HT1080 (cell line): ENCODE data around the gene MAGI2. TPM values are rescaled to one million over a fixed set of nuclear protein-coding genes. Genes with fewer than 3 reads are reported as not detected.
A peak's percentile ranks its signal among the peaks of the same experiment; 100 is the strongest.

ENCODE experiments used
- DNase-seq: peaks from one replicate; pipeline ENCODE4 v3.0.0-alpha.2; 2015; ENCODE audit warnings: low read depth
- total RNA-seq: library from RNA; depleted of rRNA; stranded (reverse); fragments of >200 nt; shearing (Covaris generic); gene quantifications from 2 replicates; pipeline ENCODE4 v1.2.3, GENCODE V29; 2014

The MAGI2 gene
- total RNA-seq, 1 experiment from 2014 or later, result 0.39 TPM

- no peak for DNase-seq
Measured at GRCh38 chr7:79381921-79382320, 71.5 kb downstream of the MAGI2 start.

- no peak for DNase-seq
Measured at GRCh38 chr7:79377097-79377496, 76.4 kb downstream of the MAGI2 start.

- no peak for DNase-seq
Measured at GRCh38 chr7:79376299-79377025, 77.0 kb downstream of the MAGI2 start.

GRCh38 chr7:79361214-79361613 lies 92.3 kb downstream of the MAGI2 start:
- DNase-seq, result peak; percentile 11

- DNase-seq, result no peak
Measured at GRCh38 chr7:79359827-79360226, 93.6 kb downstream of the MAGI2 start.

- no peak for DNase-seq
Measured at GRCh38 chr7:79357101-79357500, 96.4 kb downstream of the MAGI2 start.

- no peak for DNase-seq
Measured at GRCh38 chr7:79353720-79354468, 99.6 kb downstream of the MAGI2 start.

GRCh38 chr7:79352323-79352722 lies 101.1 kb downstream of the MAGI2 start:
- no peak for DNase-seq

GRCh38 chr7:79347351-79347750 lies 106.1 kb downstream of the MAGI2 start:
- no peak for DNase-seq

GRCh38 chr7:79341902-79342301 lies 111.6 kb downstream of the MAGI2 start:
- DNase-seq, result no peak

GRCh38 chr7:79340212-79340611 lies 113.3 kb downstream of the MAGI2 start:
- DNase-seq, result no peak

GRCh38 chr7:79339208-79339925 lies 114.1 kb downstream of the MAGI2 start:
- DNase-seq, result no peak

- no peak for DNase-seq
Measured at GRCh38 chr7:79337717-79338116, 115.8 kb downstream of the MAGI2 start.

- DNase-seq, result no peak
Measured at GRCh38 chr7:79334841-79335240, 118.6 kb downstream of the MAGI2 start.

GRCh38 chr7:79334334-79334733 lies 119.1 kb downstream of the MAGI2 start:
- no peak for DNase-seq

- no peak for DNase-seq
Measured at GRCh38 chr7:79332091-79332490, 121.4 kb downstream of the MAGI2 start.

- no peak for DNase-seq
Measured at GRCh38 chr7:79329464-79329863, 124.0 kb downstream of the MAGI2 start.

- no peak for DNase-seq
Measured at GRCh38 chr7:79320741-79321473, 132.6 kb downstream of the MAGI2 start.

- DNase-seq, result no peak
Measured at GRCh38 chr7:79319369-79319768, 134.1 kb downstream of the MAGI2 start.

GRCh38 chr7:79317728-79318127 lies 135.7 kb downstream of the MAGI2 start:
- DNase-seq, result peak; percentile 89

- DNase-seq, result no peak
Measured at GRCh38 chr7:79312022-79312421, 141.4 kb downstream of the MAGI2 start.

- DNase-seq, result no peak
Measured at GRCh38 chr7:79308192-79308591, 145.3 kb downstream of the MAGI2 start.
